Loucy (cell line): ENCODE measurements around the gene SEMA5B.

Experiments
- H2AFZ ChIP-seq: fragments of 200-600 bp; sonication (generic); 2 replicates; pipeline ENCODE4 v1.6.0; 2016; ENCODE audit warnings: antibody characterized with exemption, mild to moderate bottlenecking, low read length, moderate library complexity
- H3F3A ChIP-seq: fragments of 200-600 bp; 2 replicates; pipeline ENCODE4 v1.6.0; 2016; ENCODE audit warnings: antibody characterized with exemption, low read depth, mild to moderate bottlenecking
- H3K27me3 ChIP-seq: fragments of 200-600 bp; sonication (generic); 2 replicates; pipeline ENCODE4 v1.6.1; 2014; ENCODE audit warnings: low read length, mild to moderate bottlenecking; ENCODE audit not compliant: insufficient read depth, poor library complexity, severe bottlenecking
- H3K36me3 ChIP-seq: fragments of 200-600 bp; sonication (generic); 2 replicates; pipeline ENCODE4 v1.6.1; 2016; ENCODE audit warnings: low read length; ENCODE audit not compliant: insufficient read depth
- H3K4me1 ChIP-seq: fragments of 200-600 bp; sonication (generic); 2 replicates; pipeline ENCODE4 v1.5.1; 2014; ENCODE audit warnings: low read length, mild to moderate bottlenecking; ENCODE audit not compliant: insufficient read depth, poor library complexity, severe bottlenecking
- H3K4me2 ChIP-seq: fragments of 200-600 bp; sonication (generic); 2 replicates; pipeline ENCODE4 v1.6.0; 2014; ENCODE audit warnings: antibody characterized with exemption, low read length, low read depth, mild to moderate bottlenecking; ENCODE audit not compliant: poor library complexity, severe bottlenecking
- H3K4me3 ChIP-seq: fragments of 200-600 bp; sonication (generic); 2 replicates; pipeline ENCODE4 v1.5.1; 2014; ENCODE audit warnings: low read length, mild to moderate bottlenecking, mixed read lengths; ENCODE audit not compliant: poor library complexity, severe bottlenecking
- H3K79me2 ChIP-seq: fragments of 200-600 bp; sonication (generic); 2 replicates; pipeline ENCODE4 v1.6.1; 2014; ENCODE audit warnings: low read length; ENCODE audit not compliant: insufficient read depth
- H3K9ac ChIP-seq: fragments of 200-600 bp; sonication (generic); 2 replicates; pipeline ENCODE4 v1.6.0; 2014; ENCODE audit warnings: mild to moderate bottlenecking, low read depth, low read length, moderate library complexity; ENCODE audit not compliant: poor library complexity, severe bottlenecking
- H3K9me2 ChIP-seq: fragments of 200-600 bp; sonication (generic); replicated peaks from 2 replicates; pipeline ENCODE4 v1.6.1; 2016; ENCODE audit warnings: low read depth, low read length, mixed read lengths
- H3K9me3 ChIP-seq: fragments of 200-600 bp; sonication (generic); 2 replicates; pipeline ENCODE4 v1.6.1; 2014; ENCODE audit warnings: mild to moderate bottlenecking, antibody characterized with exemption, low read length, low read depth; ENCODE audit not compliant: insufficient read depth
- H4K20me1 ChIP-seq: fragments of 200-600 bp; sonication (generic); 2 replicates; pipeline ENCODE4 v1.6.0; 2014; ENCODE audit warnings: antibody characterized with exemption, low read length, mild to moderate bottlenecking; ENCODE audit not compliant: insufficient read depth, poor library complexity, severe bottlenecking
- EZH2phosphoT487 ChIP-seq: fragments of 200-600 bp; IDR thresholded peaks from 2 replicates; pipeline ENCODE4 v1.6.1; 2018; ENCODE audit warnings: antibody characterized with exemption, mild to moderate bottlenecking, moderate library complexity, borderline replicate concordance
- TF ChIP-seq, protein P1 (sequence below): fragments of 200-600 bp; sonication (generic); conservative IDR thresholded peaks from 2 replicates; pipeline ENCODE4 v1.5.1; 2014; ENCODE audit warnings: mild to moderate bottlenecking, antibody characterized with exemption, low read length

The SEMA5B gene

GRCh38 chr3:122926811-122927210 lies 100.8 kb downstream of the SEMA5B start:
- no peak overlapping the region for H3K4me2 ChIP-seq
- no peak overlapping the region for H3K9ac ChIP-seq
- no peaks in the 10 kb centered on the region for H3F3A ChIP-seq
- TF ChIP-seq, protein P1, sequence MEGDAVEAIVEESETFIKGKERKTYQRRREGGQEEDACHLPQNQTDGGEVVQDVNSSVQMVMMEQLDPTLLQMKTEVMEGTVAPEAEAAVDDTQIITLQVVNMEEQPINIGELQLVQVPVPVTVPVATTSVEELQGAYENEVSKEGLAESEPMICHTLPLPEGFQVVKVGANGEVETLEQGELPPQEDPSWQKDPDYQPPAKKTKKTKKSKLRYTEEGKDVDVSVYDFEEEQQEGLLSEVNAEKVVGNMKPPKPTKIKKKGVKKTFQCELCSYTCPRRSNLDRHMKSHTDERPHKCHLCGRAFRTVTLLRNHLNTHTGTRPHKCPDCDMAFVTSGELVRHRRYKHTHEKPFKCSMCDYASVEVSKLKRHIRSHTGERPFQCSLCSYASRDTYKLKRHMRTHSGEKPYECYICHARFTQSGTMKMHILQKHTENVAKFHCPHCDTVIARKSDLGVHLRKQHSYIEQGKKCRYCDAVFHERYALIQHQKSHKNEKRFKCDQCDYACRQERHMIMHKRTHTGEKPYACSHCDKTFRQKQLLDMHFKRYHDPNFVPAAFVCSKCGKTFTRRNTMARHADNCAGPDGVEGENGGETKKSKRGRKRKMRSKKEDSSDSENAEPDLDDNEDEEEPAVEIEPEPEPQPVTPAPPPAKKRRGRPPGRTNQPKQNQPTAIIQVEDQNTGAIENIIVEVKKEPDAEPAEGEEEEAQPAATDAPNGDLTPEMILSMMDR = no peak
- no peak for TF ChIP-seq EZH2phosphoT487
- H3K36me3 ChIP-seq = no peaks in the 10 kb centered on the region
- no peak overlapping the region for H2AFZ ChIP-seq
- no peaks in the 10 kb centered on the region for H3K4me1 ChIP-seq
- no peak overlapping the region for H3K4me3 ChIP-seq
- H3K79me2 ChIP-seq = no peaks in the 10 kb centered on the region
- H3K9me2 ChIP-seq = no peaks in the 10 kb centered on the region
- no peaks in the 10 kb centered on the region for H3K9me3 ChIP-seq
- H4K20me1 ChIP-seq = no peaks in the 10 kb centered on the region
- H3K27me3 ChIP-seq = no peaks in the 10 kb centered on the region

GRCh38 chr3:122926322-122926721 lies 101.2 kb downstream of the SEMA5B start:
- no peak overlapping the region for H3K4me2 ChIP-seq
- TF ChIP-seq, protein P1 = no peak
- TF ChIP-seq EZH2phosphoT487 = no peak

GRCh38 chr3:122925756-122926155 lies 101.8 kb downstream of the SEMA5B start:
- Histone ChIP-seq H3K79me2 (no peaks in the 10 kb centered on the region), H3K9ac (no peak overlapping the region), H3K9me3 (no peaks in the 10 kb centered on the region), H3K4me3 (no peak overlapping the region), H3K4me2 (no peak overlapping the region), H3K27me3 (no peaks in the 10 kb centered on the region), H4K20me1 (no peaks in the 10 kb centered on the region), H3F3A (no peaks in the 10 kb centered on the region), H3K9me2 (no peaks in the 10 kb centered on the region), H3K4me1 (no peaks in the 10 kb centered on the region), H3K36me3 (no peaks in the 10 kb centered on the region), H2AFZ (no peak overlapping the region)
- no peak for TF ChIP-seq EZH2phosphoT487
- TF ChIP-seq, protein P1 = no peak

More at GRCh38 chr3:122926322-122926721, 101.2 kb downstream of the SEMA5B start:
- no peaks in the 10 kb centered on the region for H3K79me2 ChIP-seq
- H3K27me3 ChIP-seq = no peaks in the 10 kb centered on the region
- H4K20me1 ChIP-seq = no peaks in the 10 kb centered on the region
- no peak overlapping the region for H3K9ac ChIP-seq
- no peaks in the 10 kb centered on the region for H3K9me2 ChIP-seq
- H3K4me1 ChIP-seq = no peaks in the 10 kb centered on the region
- H3K9me3 ChIP-seq = no peaks in the 10 kb centered on the region
- no peak overlapping the region for H3K4me3 ChIP-seq
- H3K36me3 ChIP-seq = no peaks in the 10 kb centered on the region
- no peaks in the 10 kb centered on the region for H3F3A ChIP-seq
- no peak overlapping the region for H2AFZ ChIP-seq
